Activated T-cell treated with anti-CD3 and anti-CD28 coated beads, Interleukin-2, amount 50 U/mL, for 4 hours (primary cell): ENCODE measurements around the gene TPBG. TPM values are rescaled to one million over a fixed set of nuclear protein-coding genes. Genes with fewer than 3 reads are reported as not detected.
A peak's percentile ranks its signal among the peaks of the same experiment; 100 is the strongest.

Source experiments
- ATAC-seq, 2 donors: fragments of 200-7000 bp; cut with Tn5 transposase; one replicate each; pipeline ENCODE4 v1.10.0; 2021
- DNase-seq: peaks from one replicate; pipeline ENCODE4 v3.0.0-alpha.2; 2020
- H3K27me3 Mint-ChIP-seq: one replicate; pipeline ENCODE4 v1.8.0; 2021; ENCODE audit warnings: low read depth, mixed read lengths
- H3K36me3 Mint-ChIP-seq: one replicate; pipeline ENCODE4 v1.8.0; 2022; ENCODE audit warnings: mixed read lengths; ENCODE audit not compliant: insufficient read depth
- H3K4me1 Mint-ChIP-seq: one replicate; pipeline ENCODE4 v1.8.0; 2021; ENCODE audit warnings: low read depth, mixed read lengths
- H3K4me3 Mint-ChIP-seq: one replicate; pipeline ENCODE4 v1.8.0; 2021; ENCODE audit warnings: mild to moderate bottlenecking, moderate library complexity, mixed read lengths
- H3K9me3 Mint-ChIP-seq: one replicate; pipeline ENCODE4 v1.8.0; 2021; ENCODE audit warnings: mixed read lengths
- total RNA-seq, 3 donors: library from RNA; stranded (reverse); gene quantifications; one replicate each; pipeline ENCODE4 v1.2.1, GENCODE V29; 2021

TPBG gene, protein sequence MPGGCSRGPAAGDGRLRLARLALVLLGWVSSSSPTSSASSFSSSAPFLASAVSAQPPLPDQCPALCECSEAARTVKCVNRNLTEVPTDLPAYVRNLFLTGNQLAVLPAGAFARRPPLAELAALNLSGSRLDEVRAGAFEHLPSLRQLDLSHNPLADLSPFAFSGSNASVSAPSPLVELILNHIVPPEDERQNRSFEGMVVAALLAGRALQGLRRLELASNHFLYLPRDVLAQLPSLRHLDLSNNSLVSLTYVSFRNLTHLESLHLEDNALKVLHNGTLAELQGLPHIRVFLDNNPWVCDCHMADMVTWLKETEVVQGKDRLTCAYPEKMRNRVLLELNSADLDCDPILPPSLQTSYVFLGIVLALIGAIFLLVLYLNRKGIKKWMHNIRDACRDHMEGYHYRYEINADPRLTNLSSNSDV
- total RNA-seq, result under 1 TPM; 0.13 to 0.53 (median 0.19) TPM

GRCh38 chr6:82363428-82364086 lies at the start of gene TPBG:
TSS of gene TPBG (plus strand) at chr6:82363817. CDS start at chr6:82364962, 1,145 bp downstream.
- Mint-ChIP-seq H3K4me1 (peaks cover 28% of the 10 kb centered on the region), H3K36me3 (no peaks in the 10 kb centered on the region), H3K27me3 (peaks cover 51% of the 10 kb centered on the region), H3K9me3 (no peaks in the 10 kb centered on the region), H3K4me3 (peak within 1 kb of the TSS; percentile 80)
- DNase-seq, result no peak
- ATAC-seq, result peak; percentile 52 to 58

GRCh38 chr6:82322386-82322785 lies 41.2 kb upstream of the TPBG start:
- Mint-ChIP-seq H3K9me3 (no peaks in the 10 kb centered on the region), H3K27me3 (peaks cover 6% of the 10 kb centered on the region), H3K4me3 (no peak overlapping the region), H3K4me1 (no peaks in the 10 kb centered on the region), H3K36me3 (no peaks in the 10 kb centered on the region)
- DNase-seq, result no peak
- ATAC-seq, result no peak

DNA sequence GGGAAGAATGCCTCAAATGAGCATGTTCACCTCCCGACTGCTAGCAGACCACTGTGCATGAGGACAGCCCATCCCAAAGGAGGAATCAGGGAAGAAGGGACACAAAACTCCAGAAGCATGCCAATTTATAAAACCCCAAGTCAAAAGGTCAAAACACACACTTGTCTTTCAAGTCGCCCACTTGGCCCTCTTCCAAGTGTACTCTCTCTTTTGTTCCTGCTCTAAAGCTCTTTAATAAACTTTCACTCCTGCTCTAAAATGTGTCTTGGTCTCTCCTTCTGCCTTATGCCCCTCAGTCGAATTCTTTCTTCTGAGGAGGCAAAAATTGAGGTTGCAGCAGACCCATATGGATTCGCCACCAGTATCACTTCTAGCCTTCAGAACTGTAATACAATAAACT lies 33.9 kb upstream of the TPBG start:
- peaks cover 6% of the 10 kb centered on the region for H3K27me3 Mint-ChIP-seq
- DNase-seq (no peak), ATAC-seq (no peak)
- no peaks in the 10 kb centered on the region for H3K4me1 Mint-ChIP-seq
- H3K4me3 Mint-ChIP-seq, result no peak overlapping the region
- no peaks in the 10 kb centered on the region for H3K9me3 Mint-ChIP-seq
- H3K36me3 Mint-ChIP-seq, result no peaks in the 10 kb centered on the region

DNA sequence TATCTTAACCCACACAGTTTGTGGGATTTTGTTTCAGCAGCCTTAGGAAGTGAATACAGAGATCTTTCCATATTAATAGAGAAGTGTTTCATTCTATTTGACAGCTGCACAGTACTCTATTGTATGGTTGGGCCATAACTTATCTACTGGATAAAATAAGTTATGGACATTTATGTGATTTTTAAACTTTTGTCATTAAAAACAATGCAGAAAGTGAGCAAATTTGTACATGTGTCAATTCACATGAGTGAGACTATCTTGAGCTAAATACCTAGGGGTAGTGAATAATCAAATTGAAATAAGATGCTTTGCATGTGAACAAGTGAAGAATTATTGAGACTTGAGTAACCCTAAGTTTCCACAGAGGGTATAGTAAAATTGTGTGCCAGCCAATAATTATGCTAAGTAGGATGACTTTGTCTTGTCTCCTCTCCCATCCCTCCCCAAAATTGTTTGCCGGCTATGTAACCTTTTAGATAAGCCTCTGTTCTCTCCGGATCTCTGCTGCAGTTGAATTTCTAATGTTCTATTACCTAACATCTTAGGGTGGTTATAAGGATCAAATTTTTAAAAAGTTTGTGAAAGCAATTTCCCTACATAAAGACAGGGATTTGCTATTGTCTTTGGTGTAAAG lies 33.3 kb upstream of the TPBG start:
- no peaks in the 10 kb centered on the region for H3K36me3 Mint-ChIP-seq
- H3K4me3 Mint-ChIP-seq, result no peak overlapping the region
- no peaks in the 10 kb centered on the region for H3K4me1 Mint-ChIP-seq
- no peak for DNase-seq
- no peak for ATAC-seq
- no peaks in the 10 kb centered on the region for H3K9me3 Mint-ChIP-seq
- H3K27me3 Mint-ChIP-seq, result peaks cover 9% of the 10 kb centered on the region

- Mint-ChIP-seq H3K36me3 (no peaks in the 10 kb centered on the region), H3K9me3 (no peaks in the 10 kb centered on the region), H3K4me1 (no peaks in the 10 kb centered on the region), H3K27me3 (peaks cover 9% of the 10 kb centered on the region), H3K4me3 (no peak overlapping the region)
- DNase-seq, result no peak
- ATAC-seq, result no peak
Measured at GRCh38 chr6:82331031-82331773, 32.4 kb upstream of the TPBG start.

DNA sequence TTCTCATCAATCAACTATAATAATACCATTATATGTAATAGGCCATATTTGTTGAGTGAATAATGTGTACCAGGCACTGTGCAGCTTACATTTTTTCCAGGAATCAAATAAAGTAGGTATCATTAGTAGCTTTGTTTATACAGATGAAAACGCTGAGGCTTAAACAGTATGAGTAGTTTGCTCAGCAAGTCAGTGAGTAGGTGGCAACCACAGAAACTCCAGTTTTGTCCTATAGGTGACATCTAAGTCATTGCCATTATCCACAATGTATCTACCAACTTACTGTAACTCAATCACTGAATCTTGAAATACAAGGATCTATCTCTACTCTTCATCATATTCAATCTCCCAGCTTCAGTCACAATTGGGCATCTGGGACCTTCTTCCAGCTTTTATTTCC lies 29.8 kb upstream of the TPBG start:
- ATAC-seq (no peak), DNase-seq (no peak)
- no peak overlapping the region for H3K4me3 Mint-ChIP-seq

GRCh38 chr6:82337688-82338257 lies 25.8 kb upstream of the TPBG start:
- no peaks in the 10 kb centered on the region for H3K4me1 Mint-ChIP-seq
- H3K27me3 Mint-ChIP-seq, result peaks cover 3% of the 10 kb centered on the region
- ATAC-seq, result no peak
- DNase-seq, result no peak
- no peaks in the 10 kb centered on the region for H3K9me3 Mint-ChIP-seq
- no peaks in the 10 kb centered on the region for H3K36me3 Mint-ChIP-seq
- H3K4me3 Mint-ChIP-seq, result no peak overlapping the region

More for the DNA sequence above, 29.8 kb upstream of the TPBG start:
- H3K36me3 Mint-ChIP-seq, result no peaks in the 10 kb centered on the region
- H3K4me1 Mint-ChIP-seq, result no peaks in the 10 kb centered on the region
- peaks cover 6% of the 10 kb centered on the region for H3K27me3 Mint-ChIP-seq
- H3K9me3 Mint-ChIP-seq, result no peaks in the 10 kb centered on the region

DNA sequence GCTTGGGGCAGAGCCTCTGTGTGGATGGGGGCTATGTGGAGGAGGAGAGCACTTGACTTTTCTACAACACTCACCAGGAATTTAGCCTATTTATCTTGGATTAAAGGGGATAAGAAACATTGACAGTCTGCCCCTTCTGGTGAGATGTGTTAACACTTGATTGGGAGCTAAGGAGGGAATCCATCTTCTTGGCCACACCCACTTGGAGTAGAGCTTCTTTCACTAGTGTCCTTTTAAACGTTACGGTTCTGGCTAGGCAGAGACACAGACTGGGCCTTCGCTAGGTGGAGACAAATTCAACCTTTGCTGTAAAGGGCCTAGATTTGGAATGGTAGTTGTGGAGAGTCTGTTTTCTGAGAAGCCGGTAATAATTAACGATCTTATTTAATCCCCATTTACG lies 15.5 kb upstream of the TPBG start:
- DNase-seq, result no peak
- H3K27me3 Mint-ChIP-seq, result peaks cover 10% of the 10 kb centered on the region
- ATAC-seq, result no peak
- H3K4me3 Mint-ChIP-seq, result no peak overlapping the region
- H3K36me3 Mint-ChIP-seq, result no peaks in the 10 kb centered on the region
- H3K4me1 Mint-ChIP-seq, result no peaks in the 10 kb centered on the region
- peaks cover 5% of the 10 kb centered on the region for H3K9me3 Mint-ChIP-seq

- Mint-ChIP-seq H3K9me3 (no peaks in the 10 kb centered on the region), H3K27me3 (peaks cover 10% of the 10 kb centered on the region), H3K4me1 (no peaks in the 10 kb centered on the region), H3K36me3 (no peaks in the 10 kb centered on the region), H3K4me3 (no peak overlapping the region)
- ATAC-seq (no peak), DNase-seq (no peak)
Measured at GRCh38 chr6:82353848-82354247, 9.8 kb upstream of the TPBG start.

DNA sequence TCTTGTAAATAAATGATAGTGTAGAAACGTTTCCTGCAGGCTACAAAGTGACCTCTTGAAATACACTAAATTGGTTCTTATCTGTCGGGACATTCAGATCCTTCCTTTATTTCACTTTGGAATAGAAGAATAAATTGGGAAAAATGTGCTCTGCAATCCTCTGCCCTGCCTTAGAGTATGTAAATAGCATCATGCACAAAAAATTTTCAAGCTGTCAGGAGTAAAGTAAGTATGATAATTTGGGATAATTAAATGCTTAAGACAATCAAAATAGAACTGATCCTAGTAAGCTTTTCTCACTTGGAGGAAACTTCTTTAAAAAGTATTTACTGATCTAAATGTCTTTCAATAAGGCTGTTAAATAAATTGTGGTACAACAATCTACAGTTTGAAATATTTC lies 3.1 kb upstream of the TPBG start:
- DNase-seq, result no peak
- Mint-ChIP-seq H3K36me3 (no peaks in the 10 kb centered on the region), H3K4me1 (peaks cover 23% of the 10 kb centered on the region), H3K27me3 (peaks cover 42% of the 10 kb centered on the region), H3K4me3 (no peak overlapping the region), H3K9me3 (no peaks in the 10 kb centered on the region)
- ATAC-seq, result no peak

DNA sequence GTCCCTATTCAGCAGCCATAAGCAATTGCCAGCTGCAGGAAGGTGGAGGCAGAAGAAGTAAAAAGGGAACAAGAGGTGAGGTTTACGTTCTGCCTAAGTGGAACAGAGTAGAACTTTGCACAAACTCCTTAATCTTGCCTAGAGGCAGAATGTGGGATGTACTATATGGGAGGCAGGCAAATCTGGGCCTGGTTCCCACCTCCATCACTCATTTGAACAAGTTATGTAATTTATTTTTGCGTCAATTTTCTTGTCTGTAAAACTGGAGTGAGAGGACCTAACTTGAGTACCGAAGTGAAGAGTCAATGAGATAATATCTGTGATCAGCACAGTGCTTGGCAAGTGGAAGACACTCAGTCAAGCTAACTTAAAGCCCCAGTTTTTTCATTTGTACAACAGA lies 2.0 kb upstream of the TPBG start:
- no peak overlapping the region for H3K4me3 Mint-ChIP-seq
- ATAC-seq (no peak), DNase-seq (no peak)
- no peaks in the 10 kb centered on the region for H3K36me3 Mint-ChIP-seq
- peaks cover 28% of the 10 kb centered on the region for H3K4me1 Mint-ChIP-seq
- H3K9me3 Mint-ChIP-seq, result no peaks in the 10 kb centered on the region
- peaks cover 51% of the 10 kb centered on the region for H3K27me3 Mint-ChIP-seq

GRCh38 chr6:82362144-82362543 lies 1.5 kb upstream of the TPBG start:
- H3K4me3 Mint-ChIP-seq, result no peak overlapping the region
- H3K27me3 Mint-ChIP-seq, result peaks cover 51% of the 10 kb centered on the region
- H3K4me1 Mint-ChIP-seq, result peaks cover 28% of the 10 kb centered on the region
- H3K36me3 Mint-ChIP-seq, result no peaks in the 10 kb centered on the region
- DNase-seq (no peak), ATAC-seq (no peak)
- H3K9me3 Mint-ChIP-seq, result no peaks in the 10 kb centered on the region

DNA sequence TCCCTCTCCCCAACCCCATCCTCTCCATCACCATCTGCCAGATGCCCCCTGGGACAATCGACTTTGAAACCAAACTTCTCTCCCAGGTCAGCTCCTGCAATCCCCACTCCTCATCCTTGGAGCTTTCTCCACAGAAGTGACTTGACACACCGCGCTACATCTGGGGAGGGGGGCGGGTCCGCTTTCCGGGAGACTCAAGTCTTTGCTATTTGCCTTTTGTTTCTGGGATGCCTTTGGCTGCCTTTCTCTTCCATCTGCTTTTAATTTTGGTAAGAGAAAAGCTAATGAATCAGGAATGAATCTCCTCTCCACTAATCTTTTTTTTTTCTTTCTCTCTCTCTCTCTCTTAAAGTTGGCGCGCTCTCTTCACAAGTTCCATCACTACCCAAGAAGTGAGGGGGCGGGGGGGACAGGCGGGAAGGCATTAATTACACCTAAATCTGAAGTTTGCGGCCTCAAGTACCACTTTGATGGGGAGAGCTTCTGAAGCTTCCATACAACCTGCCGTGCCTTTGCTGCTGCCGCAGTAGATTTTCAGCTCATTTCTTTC lies 664 bp upstream of the TPBG start:
- Mint-ChIP-seq H3K9me3 (no peaks in the 10 kb centered on the region), H3K4me3 (peak overlapping the region; percentile 80)

More for the DNA sequence above, 664 bp upstream of the TPBG start:
- H3K27me3 Mint-ChIP-seq, result peaks cover 51% of the 10 kb centered on the region
- H3K4me1 Mint-ChIP-seq, result peaks cover 28% of the 10 kb centered on the region
- DNase-seq, result no peak
- H3K36me3 Mint-ChIP-seq, result no peaks in the 10 kb centered on the region
- ATAC-seq, result no peak
